Mucosa of descending colon (tissue), 3 donors: ENCODE data around the gene CELF6. TPM values are rescaled to one million over a fixed set of nuclear protein-coding genes. Genes with fewer than 3 reads are reported as not detected.

Experiments
- ATAC-seq: fragments of 200-7000 bp; cut with Tn5 transposase; one replicate; pipeline ENCODE4 v1.9.1; 2020; ENCODE audit warnings: mild to moderate bottlenecking, moderate library complexity
- DNase-seq, 3 donors: peaks; one replicate each; pipeline ENCODE4 v3.0.0-alpha.2; 2020
- H3K36me3 ChIP-seq: fragments of 200-600 bp; one replicate; pipeline ENCODE4 v1.8.0; 2021; ENCODE audit warnings: low read depth, mild to moderate bottlenecking
- H3K4me1 ChIP-seq: fragments of 200-600 bp; one replicate; pipeline ENCODE4 v1.8.0; 2021; ENCODE audit warnings: low read depth, mild to moderate bottlenecking
- H3K4me3 ChIP-seq: fragments of 200-600 bp; one replicate; pipeline ENCODE4 v1.8.0; 2021; ENCODE audit warnings: mild to moderate bottlenecking
- H3K9me3 ChIP-seq: fragments of 200-600 bp; one replicate; pipeline ENCODE4 v1.8.0; 2021; ENCODE audit warnings: mild to moderate bottlenecking
- CTCF ChIP-seq: fragments of 200-600 bp; IDR thresholded peaks from one replicate; pipeline ENCODE4 v1.8.0; 2022; ENCODE audit warnings: antibody characterized with exemption, mild to moderate bottlenecking
- intact Hi-C, 2 donors: fragments of 100-400 bp; cut with DNase I in 1 of 2; cut with micrococcal nuclease in 1 of 2; formaldehyde crosslinking; loops; one replicate each; pipeline versions ENCODE4 v1.11.0 to v1.11.1; 2022; cut with DNase I, micrococcal nuclease
- total RNA-seq, 3 donors: library from RNA; stranded (reverse); fragmentation: NEBNext Ultra II Directional in 2 of 3; extraction: Animal tissue kit (Norgen Biotek cat#: 25700) in 2 of 3; gene quantifications; one replicate each; pipeline versions ENCODE4 v1.2.1 to v1.2.4, GENCODE V29; 2021 to 2023
- donor health status: DM: no; HTN: no; CAD: no; lungs with moderate emphysema.
- donor health status: DM: no; HTN: no; CAD: no.
- donor health status: DM: no; HTN: yes; CAD: no.

CELF6 gene
- total RNA-seq, 3 donors from 2014 or later = 0.67 to 3.8 (median 3.0) TPM

GRCh38 chr15:72358650-72359171 lies 38.8 kb upstream of the CELF6 start:
- H3K4me3 ChIP-seq = no peak overlapping the region
- ATAC-seq = peak; percentile 85
- no peaks in the 10 kb centered on the region for H3K9me3 ChIP-seq
- peak; percentile 19 to 57 (median 33) for DNase-seq
- no peak for TF ChIP-seq CTCF
- H3K36me3 ChIP-seq = no peaks in the 10 kb centered on the region
- no peaks in the 10 kb centered on the region for H3K4me1 ChIP-seq
- intact Hi-C loops = no loop called here

GRCh38 chr15:72358121-72358520 lies 38.2 kb upstream of the CELF6 start:
- no peak for ATAC-seq
- no peaks in the 10 kb centered on the region for H3K36me3 ChIP-seq
- intact Hi-C loops = no loop called here

GRCh38 chr15:72354496-72354895 lies 34.5 kb upstream of the CELF6 start:
- Histone ChIP-seq H3K36me3 (peaks cover 6% of the 10 kb centered on the region), H3K4me3 (no peak overlapping the region), H3K4me1 (no peaks in the 10 kb centered on the region), H3K9me3 (no peaks in the 10 kb centered on the region)
- no peak for TF ChIP-seq CTCF
- no peak for DNase-seq
- intact Hi-C loops = no loop called here
- no peak for ATAC-seq

More at GRCh38 chr15:72358121-72358520, 38.2 kb upstream of the CELF6 start:
- no peak overlapping the region for H3K4me3 ChIP-seq
- H3K9me3 ChIP-seq = no peaks in the 10 kb centered on the region
- no peak for DNase-seq
- H3K4me1 ChIP-seq = no peaks in the 10 kb centered on the region
- no peak for TF ChIP-seq CTCF

GRCh38 chr15:72353266-72353665 lies 33.3 kb upstream of the CELF6 start:
- ATAC-seq (no peak), DNase-seq (no peak)
- H3K4me1 ChIP-seq = no peaks in the 10 kb centered on the region
- H3K36me3 ChIP-seq = peaks cover 9% of the 10 kb centered on the region
- H3K9me3 ChIP-seq = no peaks in the 10 kb centered on the region
- TF ChIP-seq CTCF = no peak
- intact Hi-C loops = no loop called here
- no peak overlapping the region for H3K4me3 ChIP-seq

GRCh38 chr15:72345806-72346205 lies 25.8 kb upstream of the CELF6 start:
- H3K9me3 ChIP-seq = no peaks in the 10 kb centered on the region
- H3K4me3 ChIP-seq = no peak overlapping the region
- no peaks in the 10 kb centered on the region for H3K4me1 ChIP-seq
- intact Hi-C loops = no loop called here
- DNase-seq = no peak
- no peak for ATAC-seq
- TF ChIP-seq CTCF = no peak
- peaks cover 8% of the 10 kb centered on the region for H3K36me3 ChIP-seq

- Histone ChIP-seq H3K4me3 (no peak overlapping the region), H3K9me3 (no peaks in the 10 kb centered on the region), H3K36me3 (peaks cover 3% of the 10 kb centered on the region), H3K4me1 (no peaks in the 10 kb centered on the region)
- TF ChIP-seq CTCF = no peak
- intact Hi-C loops = no loop called here
- DNase-seq (no peak), ATAC-seq (no peak)
Measured at GRCh38 chr15:72345280-72345679, 25.3 kb upstream of the CELF6 start.
